SH-SY5Y (cell line): ENCODE results near the gene STARD6.

Experiments
- GATA2 ChIP-seq: IDR thresholded peaks from 2 replicates; pipeline ENCODE4 v1.6.1; 2011; ENCODE audit warnings: mild to moderate bottlenecking, low read depth, low read length
- GATA3 ChIP-seq: IDR thresholded peaks from 2 replicates; pipeline ENCODE4 v1.6.1; 2011; ENCODE audit warnings: low read depth, mild to moderate bottlenecking, low read length, moderate library complexity

The STARD6 gene

DNA sequence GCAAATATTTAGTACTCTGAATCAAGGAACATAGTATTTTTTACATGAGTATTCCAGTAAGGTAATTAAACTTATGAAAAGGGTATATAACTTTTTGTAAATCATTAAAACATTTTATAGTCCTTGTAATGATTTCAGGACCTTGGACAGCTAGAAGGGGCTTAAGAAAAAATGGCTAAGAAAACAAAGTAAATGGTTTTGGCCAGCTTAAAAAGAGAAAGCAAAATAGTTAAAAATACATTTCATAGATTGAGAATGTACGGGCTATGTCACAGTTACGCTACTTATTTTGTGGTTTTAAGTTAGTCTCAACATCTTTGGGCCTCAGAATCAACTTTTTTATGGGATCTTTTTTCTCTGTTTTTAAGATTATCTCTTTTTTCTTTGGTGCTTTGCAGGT lies 61.6 kb downstream of the STARD6 start:
- TF ChIP-seq GATA3 (no peak), GATA2 (no peak)

DNA sequence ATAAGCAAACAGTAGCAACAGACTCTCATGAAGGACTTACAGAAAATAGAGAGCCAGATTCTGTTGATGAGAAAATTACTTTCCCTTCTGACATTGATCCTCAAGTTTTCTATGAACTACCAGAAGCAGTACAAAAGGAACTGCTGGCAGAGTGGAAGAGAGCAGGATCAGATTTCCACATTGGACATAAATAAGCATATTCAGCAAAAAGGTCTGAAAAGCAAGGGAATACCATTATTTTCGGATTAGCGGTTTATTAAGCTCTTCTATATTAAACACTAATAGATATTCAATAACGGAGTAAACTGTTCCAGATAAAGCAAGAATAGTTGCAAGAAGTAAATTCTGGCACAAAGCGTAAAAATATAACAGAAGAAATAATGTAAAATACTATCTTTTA lies 63.4 kb downstream of the STARD6 start:
- TF ChIP-seq GATA3: no peak
- TF ChIP-seq GATA2: no peak

DNA sequence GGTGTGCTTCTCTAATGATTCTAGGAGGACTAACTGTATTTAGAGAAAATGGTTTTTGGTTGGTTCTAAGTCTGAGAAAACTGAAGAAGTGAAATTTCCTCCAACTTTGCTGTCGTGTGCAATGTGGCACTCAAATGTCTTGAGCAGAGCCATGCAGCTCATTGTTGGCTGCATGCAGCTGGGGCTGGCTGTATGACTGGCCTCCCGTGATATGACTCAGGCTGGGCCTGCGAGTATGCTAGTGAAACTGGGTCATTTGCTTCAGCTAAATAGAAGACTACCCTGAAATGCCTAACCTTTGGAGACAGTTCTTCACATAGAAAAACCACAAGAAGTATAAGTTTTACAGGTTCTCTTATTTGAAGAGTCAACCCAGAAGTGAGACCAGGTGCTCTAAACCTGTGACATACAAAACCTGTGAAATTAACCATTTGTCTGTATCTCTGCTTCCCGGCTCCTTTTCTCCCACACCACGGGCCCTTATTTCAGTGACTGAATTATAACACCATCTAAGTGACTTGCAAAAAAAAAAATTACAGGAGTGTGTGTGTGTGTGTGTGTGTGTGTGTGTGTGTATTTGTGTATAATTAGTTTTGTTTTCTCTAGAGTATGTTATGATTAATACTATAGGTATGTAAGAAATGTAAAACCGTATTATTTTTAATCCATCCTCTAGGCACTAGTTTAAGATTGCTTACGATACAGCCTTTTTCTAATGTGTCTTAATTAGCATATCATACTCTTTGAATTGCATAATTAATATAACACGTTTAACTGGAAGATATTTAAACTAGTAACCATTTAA lies 72.5 kb downstream of the STARD6 start:
- TF ChIP-seq GATA3: no peak
- TF ChIP-seq GATA2: no peak

DNA sequence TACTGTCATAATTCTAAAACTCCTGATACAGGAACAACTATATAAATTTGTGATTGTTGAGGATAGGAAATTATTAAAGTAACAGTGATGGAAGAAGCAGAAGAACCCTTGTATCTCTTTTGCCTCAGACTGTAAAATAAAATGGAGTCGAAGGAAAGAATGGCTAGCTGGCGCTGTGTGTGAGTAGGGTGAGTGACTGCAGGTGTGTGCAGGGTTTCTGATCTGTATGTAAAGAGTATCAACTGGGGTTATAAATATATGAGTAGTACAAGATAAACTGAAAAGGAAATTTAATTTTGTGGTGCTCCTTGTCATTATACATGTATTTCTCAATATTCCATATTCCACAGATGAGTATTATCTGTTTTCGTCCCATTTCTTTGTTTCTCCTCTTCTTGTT lies 73.1 kb downstream of the STARD6 start:
- TF ChIP-seq GATA3 (no peak), GATA2 (no peak)

DNA sequence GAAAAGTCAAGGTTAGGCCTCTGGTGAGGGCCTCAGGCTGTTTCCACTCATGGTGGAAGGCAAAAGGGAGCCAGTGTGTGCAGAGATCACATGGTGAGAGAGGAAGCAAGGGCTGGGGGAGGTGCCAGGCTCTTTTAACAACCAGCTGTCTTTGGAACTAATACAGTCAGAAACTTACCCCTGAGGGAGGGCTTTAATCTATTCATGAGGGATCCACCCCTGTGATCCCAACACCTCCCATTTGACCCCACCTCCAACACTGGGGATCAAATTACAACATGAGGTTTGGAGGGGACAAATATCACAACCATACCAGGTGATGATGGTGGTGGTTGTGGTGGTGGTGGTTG lies 77.5 kb downstream of the STARD6 start:
- no peak for TF ChIP-seq GATA3
- TF ChIP-seq GATA2: no peak

DNA sequence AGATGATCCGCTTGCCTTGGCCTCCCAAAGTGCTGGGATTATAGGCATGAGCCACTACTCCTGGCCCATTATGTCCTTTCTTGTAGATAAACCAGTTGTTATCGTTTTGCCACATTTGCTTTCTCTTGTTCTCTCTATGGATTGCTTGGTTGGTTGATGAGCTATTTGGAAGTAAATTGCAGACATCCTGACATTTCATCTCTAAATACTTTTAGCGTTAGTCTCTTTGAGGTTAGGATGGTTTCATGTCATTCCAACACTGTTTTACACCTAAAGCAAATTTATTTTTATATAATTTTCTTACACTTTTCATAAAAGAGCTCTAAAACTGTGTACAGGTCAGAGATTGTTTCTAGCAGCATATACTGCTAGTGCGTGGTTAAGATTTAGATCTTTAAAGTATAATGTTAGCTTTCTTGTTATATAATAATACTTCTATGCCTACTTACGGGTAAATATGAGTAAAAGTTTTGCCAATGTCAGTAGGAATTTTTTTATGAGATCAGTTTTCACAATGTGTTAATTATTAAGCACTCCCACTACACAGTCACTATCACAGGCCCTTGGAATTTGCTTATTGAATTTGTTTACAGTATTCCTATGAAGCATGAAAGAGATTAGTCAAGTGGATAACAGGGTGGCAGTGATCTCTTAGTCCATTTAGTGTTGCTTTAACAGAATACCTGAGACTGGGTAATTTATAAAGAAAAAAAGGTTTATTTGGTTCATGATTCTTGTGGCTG lies 78.0 kb downstream of the STARD6 start:
- TF ChIP-seq GATA3 (no peak), GATA2 (no peak)

DNA sequence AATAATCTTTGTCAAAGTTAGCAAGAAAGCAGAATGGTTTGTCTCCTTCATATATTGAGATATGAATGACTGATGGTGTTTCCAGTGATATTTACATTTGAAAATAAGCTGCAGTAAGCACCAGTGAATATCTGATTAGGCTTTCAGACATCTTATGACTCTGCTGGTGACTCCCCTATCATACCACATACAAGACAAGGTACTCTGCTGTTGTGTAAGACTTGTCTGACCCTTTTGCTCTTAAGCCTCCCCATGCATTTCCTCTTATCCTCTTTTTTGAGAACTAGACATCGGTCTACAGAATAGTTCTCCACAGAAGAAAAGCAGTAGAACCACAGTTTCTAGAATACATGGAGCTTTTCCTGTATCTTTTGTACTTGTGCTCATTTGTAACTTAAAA lies 79.0 kb downstream of the STARD6 start:
- TF ChIP-seq GATA2 (no peak), GATA3 (no peak)

DNA sequence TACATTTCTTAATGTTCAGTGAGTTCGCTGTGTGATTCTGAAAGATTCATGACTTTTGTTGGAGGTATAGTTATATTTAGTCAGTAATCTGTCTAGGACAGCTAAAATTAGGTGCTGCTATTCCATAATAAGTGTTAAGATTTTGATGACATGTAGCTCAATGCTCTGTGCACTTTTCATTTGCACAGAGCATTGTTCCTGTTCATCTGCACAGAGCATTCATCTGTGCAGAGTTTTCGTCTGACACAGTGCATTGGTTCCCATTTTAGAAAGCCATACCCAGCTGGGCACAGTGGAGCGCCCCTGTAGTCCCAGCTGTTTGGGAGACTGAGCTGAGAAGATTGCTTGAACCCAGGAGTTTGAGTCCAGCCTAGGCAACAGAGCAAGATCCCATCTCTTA lies 79.8 kb downstream of the STARD6 start:
- TF ChIP-seq GATA3: no peak
- TF ChIP-seq GATA2: no peak
